SK-N-SH treated with all-trans-retinoic acid at 6 μM for 48 hours (cell line): Measurements from ENCODE around the gene RHOJ.

Source experiments
- ATAC-seq: fragments of 200-7000 bp; cut with Tn5 transposase; 3 replicates; pipeline ENCODE4 v1.9.1; 2020; ENCODE audit warnings: mild to moderate bottlenecking, moderate library complexity
- ARNTL ChIP-seq: fragments of 450-650 bp; formaldehyde crosslinking; IDR thresholded peaks from 2 replicates; pipeline ENCODE4 v1.5.0; 2020; ENCODE audit warnings: low read depth, mild to moderate bottlenecking, moderate library complexity, borderline replicate concordance
- BACH2 ChIP-seq: fragments of 250-450 bp; sonication (Bioruptor Pico); IDR thresholded peaks from 2 replicates; pipeline ENCODE4 v1.9.0; 2021; ENCODE audit warnings: mild to moderate bottlenecking, borderline replicate concordance
- CSDC2 ChIP-seq: fragments of 250-450 bp; sonication (Bioruptor Pico); IDR thresholded peaks from 2 replicates; pipeline ENCODE4 v1.5.0; 2020; ENCODE audit warnings: mild to moderate bottlenecking, moderate library complexity
- GLIS3 ChIP-seq: fragments of 250-450 bp; sonication (Bioruptor Pico); IDR thresholded peaks from 2 replicates; pipeline ENCODE4 v1.5.0; 2020; ENCODE audit warnings: mild to moderate bottlenecking, moderate library complexity
- ISL1 ChIP-seq: fragments of 250-450 bp; sonication (Bioruptor Pico); IDR thresholded peaks from 2 replicates; pipeline ENCODE4 v2.1.2; 2022; ENCODE audit warnings: mild to moderate bottlenecking, moderate library complexity
- POU6F1 ChIP-seq: fragments of 250-450 bp; sonication (Bioruptor Pico); IDR thresholded peaks from 2 replicates; pipeline ENCODE4 v1.8.0; 2021; ENCODE audit warnings: low read depth, mild to moderate bottlenecking, moderate library complexity, borderline replicate concordance
- PPARA ChIP-seq: fragments of 250-450 bp; sonication (Bioruptor Pico); IDR thresholded peaks from 2 replicates; pipeline ENCODE4 v1.5.0; 2020; ENCODE audit warnings: mild to moderate bottlenecking, borderline replicate concordance
- RARB ChIP-seq: fragments of 250-450 bp; sonication (Bioruptor Pico); IDR thresholded peaks from 2 replicates; pipeline ENCODE4 v1.8.0; 2021; ENCODE audit warnings: mild to moderate bottlenecking, moderate library complexity
- TCF4 ChIP-seq: fragments of 250-450 bp; sonication (Bioruptor Pico); IDR thresholded peaks from 2 replicates; pipeline ENCODE4 v1.8.0; 2021; ENCODE audit warnings: mild to moderate bottlenecking, moderate library complexity, borderline replicate concordance
- TOX ChIP-seq: fragments of 250-450 bp; sonication (Bioruptor Pico); IDR thresholded peaks from 2 replicates; pipeline ENCODE4 v1.8.0; 2021; ENCODE audit warnings: mild to moderate bottlenecking, moderate library complexity, borderline replicate concordance
- TSHZ2 ChIP-seq: fragments of 250-450 bp; sonication (Bioruptor Pico); IDR thresholded peaks from 2 replicates; pipeline ENCODE4 v1.5.0; 2020; ENCODE audit warnings: mild to moderate bottlenecking, moderate library complexity
- ZFP3 ChIP-seq: fragments of 250-450 bp; sonication (Bioruptor Pico); IDR thresholded peaks from 2 replicates; pipeline ENCODE4 v1.5.0; 2020; ENCODE audit warnings: mild to moderate bottlenecking, moderate library complexity
- ZFP30 ChIP-seq: fragments of 450-650 bp; formaldehyde crosslinking; IDR thresholded peaks from 2 replicates; pipeline ENCODE4 v1.5.0; 2022; ENCODE audit warnings: mild to moderate bottlenecking, moderate library complexity
- ZNF565 ChIP-seq: fragments of 450-650 bp; formaldehyde crosslinking; conservative IDR thresholded peaks from 2 replicates; pipeline ENCODE4 v1.5.0; 2020; ENCODE audit warnings: low read depth, mild to moderate bottlenecking, moderate library complexity
- ZNF70 ChIP-seq: fragments of 450-650 bp; formaldehyde crosslinking; IDR thresholded peaks from 2 replicates; pipeline ENCODE4 v1.5.0; 2020; ENCODE audit warnings: mild to moderate bottlenecking, moderate library complexity
- ZNF8 ChIP-seq: fragments of 450-650 bp; formaldehyde crosslinking; IDR thresholded peaks from 2 replicates; pipeline ENCODE4 v1.5.0; 2020; ENCODE audit warnings: mild to moderate bottlenecking, moderate library complexity
- TF ChIP-seq, protein P1 (sequence below): fragments of 250-450 bp; sonication (Bioruptor Pico); IDR thresholded peaks from 2 replicates; pipeline ENCODE4 v1.5.1; 2021; ENCODE audit warnings: mild to moderate bottlenecking, moderate library complexity
- TF ChIP-seq, protein P2 (sequence below): fragments of 250-450 bp; sonication (Bioruptor Pico); IDR thresholded peaks from 2 replicates; pipeline ENCODE4 v1.5.1; 2020; ENCODE audit warnings: low read depth, mild to moderate bottlenecking, moderate library complexity

Gene RHOJ

DNA sequence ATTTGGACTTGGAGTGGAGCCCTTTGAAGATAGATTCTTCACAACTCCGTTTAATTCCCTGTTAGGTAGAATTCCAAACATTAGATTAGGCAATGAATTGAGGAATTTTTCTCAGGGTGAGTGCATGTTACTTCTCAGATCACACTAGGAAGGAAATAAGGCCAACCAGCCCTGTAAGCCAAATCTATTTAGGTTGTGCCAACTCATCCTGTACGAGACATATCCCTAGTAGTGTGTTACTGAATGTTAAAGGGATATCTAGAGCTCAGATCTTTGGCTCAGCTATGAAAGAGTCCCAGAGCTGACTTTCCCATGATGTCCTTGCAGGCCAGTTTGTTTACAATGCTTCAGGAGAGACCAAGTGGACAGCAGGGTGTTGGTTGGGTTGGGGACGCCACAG lies 68.9 kb downstream of the RHOJ start:
- TF ChIP-seq PPARA = no peak
- TF ChIP-seq ZNF70 (CRISPR knock-in tag) = no peak
- no peak for TF ChIP-seq ZFP30 (CRISPR knock-in tag)
- TF ChIP-seq, protein P1, sequence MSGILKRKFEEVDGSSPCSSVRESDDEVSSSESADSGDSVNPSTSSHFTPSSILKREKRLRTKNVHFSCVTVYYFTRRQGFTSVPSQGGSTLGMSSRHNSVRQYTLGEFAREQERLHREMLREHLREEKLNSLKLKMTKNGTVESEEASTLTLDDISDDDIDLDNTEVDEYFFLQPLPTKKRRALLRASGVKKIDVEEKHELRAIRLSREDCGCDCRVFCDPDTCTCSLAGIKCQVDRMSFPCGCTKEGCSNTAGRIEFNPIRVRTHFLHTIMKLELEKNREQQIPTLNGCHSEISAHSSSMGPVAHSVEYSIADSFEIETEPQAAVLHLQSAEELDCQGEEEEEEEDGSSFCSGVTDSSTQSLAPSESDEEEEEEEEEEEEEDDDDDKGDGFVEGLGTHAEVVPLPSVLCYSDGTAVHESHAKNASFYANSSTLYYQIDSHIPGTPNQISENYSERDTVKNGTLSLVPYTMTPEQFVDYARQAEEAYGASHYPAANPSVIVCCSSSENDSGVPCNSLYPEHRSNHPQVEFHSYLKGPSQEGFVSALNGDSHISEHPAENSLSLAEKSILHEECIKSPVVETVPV = no peak
- no peak for TF ChIP-seq TCF4 (CRISPR knock-in tag)
- no peak for TF ChIP-seq RARB (CRISPR knock-in tag)
- TF ChIP-seq GLIS3 (CRISPR knock-in tag) = no peak
- no peak for TF ChIP-seq ISL1 (CRISPR knock-in tag)
- no peak for TF ChIP-seq TOX (CRISPR knock-in tag)
- TF ChIP-seq POU6F1 (CRISPR knock-in tag) = no peak
- TF ChIP-seq, protein P2, sequence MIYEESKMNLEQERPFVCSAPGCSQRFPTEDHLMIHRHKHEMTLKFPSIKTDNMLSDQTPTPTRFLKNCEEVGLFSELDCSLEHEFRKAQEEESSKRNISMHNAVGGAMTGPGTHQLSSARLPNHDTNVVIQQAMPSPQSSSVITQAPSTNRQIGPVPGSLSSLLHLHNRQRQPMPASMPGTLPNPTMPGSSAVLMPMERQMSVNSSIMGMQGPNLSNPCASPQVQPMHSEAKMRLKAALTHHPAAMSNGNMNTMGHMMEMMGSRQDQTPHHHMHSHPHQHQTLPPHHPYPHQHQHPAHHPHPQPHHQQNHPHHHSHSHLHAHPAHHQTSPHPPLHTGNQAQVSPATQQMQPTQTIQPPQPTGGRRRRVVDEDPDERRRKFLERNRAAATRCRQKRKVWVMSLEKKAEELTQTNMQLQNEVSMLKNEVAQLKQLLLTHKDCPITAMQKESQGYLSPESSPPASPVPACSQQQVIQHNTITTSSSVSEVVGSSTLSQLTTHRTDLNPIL (CRISPR knock-in tag) = no peak
- ATAC-seq = no peak

DNA sequence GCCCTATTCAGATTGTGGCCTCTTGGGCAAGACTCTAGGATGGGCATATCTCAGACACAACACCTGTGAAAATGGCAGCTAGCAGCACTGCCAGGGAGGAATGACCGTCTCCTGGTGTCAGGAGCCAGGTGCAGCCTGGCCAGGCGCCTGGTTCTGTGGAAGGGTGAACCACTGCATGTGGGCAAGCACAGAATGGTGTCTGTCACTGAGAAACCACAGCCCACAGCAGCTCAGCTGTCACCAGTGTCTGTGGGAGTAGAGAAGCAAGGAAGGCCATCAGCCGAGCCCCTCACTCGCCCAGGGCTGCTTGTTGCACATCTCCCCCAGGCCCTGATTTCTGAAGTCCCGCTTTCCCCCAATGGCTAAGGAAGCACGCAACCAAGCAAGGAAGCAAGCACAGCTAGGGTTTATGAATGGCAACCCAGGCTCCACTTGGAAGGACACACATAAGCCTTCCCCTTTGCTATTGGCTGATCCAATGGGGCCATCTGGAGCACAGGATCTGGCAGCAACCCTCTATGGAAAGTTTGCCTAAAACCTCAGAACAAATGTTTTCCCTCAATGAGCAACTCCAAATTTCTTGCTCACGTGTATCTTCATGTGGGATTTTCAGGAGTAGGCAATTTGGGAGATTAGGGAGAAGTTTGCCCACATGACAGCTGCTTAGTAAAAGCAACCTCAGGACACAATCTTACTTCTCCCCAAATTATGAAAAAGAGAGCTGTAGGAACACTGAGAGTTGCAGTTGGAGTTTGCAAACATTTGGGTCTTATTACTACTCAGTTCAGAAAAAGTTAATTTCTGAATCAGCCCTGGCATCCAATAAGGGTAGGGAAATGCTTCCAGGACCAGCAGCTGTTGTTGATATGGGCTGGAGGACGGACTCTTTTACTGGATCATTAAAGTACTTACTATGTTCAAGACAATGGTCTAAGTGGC lies 69.7 kb downstream of the RHOJ start:
- TF ChIP-seq ZNF565 (no peak), TCF4 (CRISPR knock-in tag) (no peak), TSHZ2 (no peak), BACH2 (CRISPR knock-in tag) (no peak), GLIS3 (CRISPR knock-in tag) (no peak), ZFP3 (CRISPR knock-in tag) (no peak), ZNF70 (CRISPR knock-in tag) (no peak), RARB (CRISPR knock-in tag) (no peak), CSDC2 (CRISPR knock-in tag) (no peak), ZNF8 (no peak)
- TF ChIP-seq, protein P2 (CRISPR knock-in tag) = no peak
- no peak for ATAC-seq

DNA sequence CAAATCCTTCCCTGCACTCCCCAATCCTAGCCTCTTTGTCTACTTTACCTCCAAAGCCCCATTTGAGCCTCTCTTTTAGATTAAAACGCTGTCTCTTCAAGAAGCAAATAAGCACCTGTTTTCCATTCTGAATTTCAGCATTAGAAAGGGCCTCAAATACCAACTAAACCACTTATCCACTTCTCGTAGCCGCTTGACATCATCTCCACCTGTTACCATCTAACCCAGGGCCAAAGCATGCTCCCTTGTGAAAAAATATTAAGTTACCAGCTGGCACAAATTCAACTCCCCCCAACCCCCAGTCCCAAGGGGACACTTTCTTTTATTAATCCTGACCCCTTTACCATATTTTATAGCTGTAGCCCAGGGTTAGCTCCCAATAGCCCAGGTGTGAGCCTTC lies 71.4 kb downstream of the RHOJ start:
- ATAC-seq = no peak
- TF ChIP-seq GLIS3 (CRISPR knock-in tag) (no peak), BACH2 (CRISPR knock-in tag) (no peak), PPARA (no peak), POU6F1 (CRISPR knock-in tag) (no peak), ARNTL (CRISPR knock-in tag) (no peak)
